Fibroblast of skin of scalp (primary cell): Measurements from ENCODE around the gene LIMCH1.
"Not testable (repeated sequence)": the region's sequence is repeated elsewhere in the genome, so short reads cannot be mapped to it uniquely, and the experiment has no call there.

ENCODE experiments used
- DNase-seq: peaks from one replicate; pipeline ENCODE4 v3.0.0-alpha.2; 2013

The LIMCH1 gene

GRCh38 chr4:41731569-41732126 lies 193.7 kb downstream of the LIMCH1 start:
- DNase-seq = no peak

- no peak for DNase-seq
These were observed 196.4 kb downstream of the LIMCH1 start for GRCh38 chr4:41734371-41734770.

GRCh38 chr4:41737491-41737890 lies 199.5 kb downstream of the LIMCH1 start:
- DNase-seq = not testable (repeated sequence)

GRCh38 chr4:41741354-41741753 lies 203.4 kb downstream of the LIMCH1 start:
- no peak for DNase-seq

GRCh38 chr4:41744572-41745291 lies 206.8 kb downstream of the LIMCH1 start:
- DNase-seq = no peak

GRCh38 chr4:41745292-41746024 lies 207.5 kb downstream of the LIMCH1 start:
- no peak for DNase-seq

- no peak for DNase-seq
These were observed 208.1 kb downstream of the LIMCH1 start for GRCh38 chr4:41746025-41746439.

GRCh38 chr4:41746440-41747229 lies 208.7 kb downstream of the LIMCH1 start:
- no peak for DNase-seq

GRCh38 chr4:41747230-41748055 lies 209.5 kb downstream of the LIMCH1 start:
- DNase-seq = no peak

- no peak for DNase-seq
These were observed 210.2 kb downstream of the LIMCH1 start for GRCh38 chr4:41748074-41748570.

GRCh38 chr4:41748571-41749475 lies 210.9 kb downstream of the LIMCH1 start, which contains the start of gene PHOX2B:
Gene PHOX2B, minus strand, starts transcription at chr4:41748725. Its CDS starts 115 bp downstream, at chr4:41748610.
- no peak for DNase-seq

GRCh38 chr4:41749631-41750039 lies 211.7 kb downstream of the LIMCH1 start:
- no peak for DNase-seq
